Thyroid gland (tissue), 4 donors: ENCODE data around the gene MGLL. TPM values are rescaled to one million over a fixed set of nuclear protein-coding genes. Genes with fewer than 3 reads are reported as not detected.

Experiments
- DNase-seq, 2 donors: peaks; one replicate each; pipeline ENCODE4 v3.0.0-alpha.2; 2019
- H3K27ac ChIP-seq, 3 donors: fragments of 200-600 bp; sonication (generic); 1 replicate in 2 of 3; 2 replicates in 1 of 3; pipeline ENCODE4 v1.5.1; 2016 to 2019; ENCODE audit warnings: mild to moderate bottlenecking in 1 of 3, moderate library complexity in 1 of 3
- H3K27me3 ChIP-seq: fragments of 200-600 bp; sonication (generic); one replicate; pipeline ENCODE4 v1.5.1; 2019
- H3K36me3 ChIP-seq, 2 donors: fragments of 200-600 bp; sonication (generic); one replicate each; pipeline ENCODE4 v1.5.1; 2016 to 2019
- H3K4me1 ChIP-seq, 2 donors: fragments of 200-600 bp; sonication (generic); one replicate each; pipeline ENCODE4 v1.5.1; 2017 to 2019
- H3K4me3 ChIP-seq, 3 donors: fragments of 200-600 bp; sonication (generic); replicated peaks in 1 of 3; 1 replicate in 2 of 3; 2 replicates in 1 of 3; pipeline ENCODE4 v1.5.1; 2016; ENCODE audit warnings: mild to moderate bottlenecking in 1 of 3
- H3K9me3 ChIP-seq: fragments of 200-600 bp; sonication (generic); one replicate; pipeline ENCODE4 v1.5.1; 2017
- CTCF ChIP-seq, 6 experiments: fragments of 200-600 bp in 3 of 6; fragments of 450-650 bp in 3 of 6; sonication (generic) in 3 of 6; IDR thresholded peaks; one replicate each; pipeline ENCODE4 v1.5.1; 2016 to 2019; ENCODE audit warnings: antibody characterized with exemption in 6 of 6, mild to moderate bottlenecking in 2 of 6, inconsistent platforms in 1 of 6, moderate library complexity in 1 of 6
- POLR2A ChIP-seq, 2 donors: fragments of 450-650 bp; IDR thresholded peaks; one replicate each; pipeline ENCODE4 v1.6.1; 2017; ENCODE audit warnings: antibody characterized with exemption in 2 of 2, mild to moderate bottlenecking in 2 of 2, moderate library complexity in 1 of 2
- WGBS, 2 donors: methylation state at CpG; one replicate each; pipeline ENCODE4 v1.1.5; 2017; 5-methylcytosine and 5-hydroxymethylcytosine counted together
- intact Hi-C: fragments of 100-400 bp; cut with DNase I; formaldehyde crosslinking; loops from one replicate; pipeline ENCODE4 v1.15.1; 2023
- total RNA-seq, 4 donors: library from RNA; depleted of rRNA; stranded (reverse); fragments of >200 nt; gene quantifications; one replicate each; pipeline ENCODE4 v1.2.3, GENCODE V29; 2016

The MGLL gene
- total RNA-seq, 4 donors from 2014 or later = 12.4 to 24.7 (median 18.4) TPM

DNA sequence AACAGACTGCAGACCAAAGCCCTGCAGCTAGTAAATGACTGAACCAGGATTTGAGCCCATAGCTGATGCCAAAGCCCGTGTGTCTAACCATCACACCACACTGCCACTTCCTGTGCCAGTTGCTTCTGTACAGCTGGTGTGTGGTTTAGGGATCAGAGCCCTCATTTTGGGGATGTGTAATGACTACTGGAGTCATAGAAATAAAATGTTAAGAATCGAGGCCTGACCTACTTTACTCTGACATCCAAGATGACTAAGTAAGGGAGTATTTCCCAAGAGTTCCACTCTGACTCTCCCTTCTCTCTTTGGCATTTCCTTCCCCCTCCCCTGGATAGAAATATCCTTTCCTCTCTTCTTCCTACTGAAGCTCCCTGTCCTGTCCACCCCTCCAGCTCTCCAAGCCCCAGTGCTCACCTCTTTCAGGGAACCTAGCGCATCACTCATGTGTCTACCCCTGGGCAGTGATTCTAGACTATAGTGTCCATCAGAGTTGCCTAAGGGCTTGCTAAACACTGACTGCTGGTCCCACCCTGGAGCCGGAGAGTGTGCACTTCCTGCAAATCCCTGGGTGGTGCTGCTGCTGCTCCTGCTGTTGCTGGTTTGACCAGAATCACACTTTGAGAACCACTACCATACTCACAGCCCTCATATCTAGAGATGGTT lies 53.8 kb downstream of the MGLL start:
- DNase-seq = no peak
- no peaks in the 10 kb centered on the region for H3K9me3 ChIP-seq
- H3K27ac ChIP-seq = peak overlapping the region in 1 of 3 donors; percentile 36
- no peak for TF ChIP-seq CTCF (IDR thresholded peaks at IDR 0.05)
- no peak for TF ChIP-seq POLR2A (IDR thresholded peaks at IDR 0.05)
- intact Hi-C loops = no loop called here
- no peaks in the 10 kb centered on the region for H3K27me3 ChIP-seq
- peaks cover 0 to 3% of the 10 kb centered on the region in 2 donors for H3K4me1 ChIP-seq
- H3K4me3 ChIP-seq = no peak overlapping the region
- 72 to 77% methylated on average over 4 of the region's 4 CpGs for WGBS, 2 donors
- H3K36me3 ChIP-seq = no peaks in the 10 kb centered on the region

GRCh38 chr3:127767126-127767525 lies 55.2 kb downstream of the MGLL start:
- Histone ChIP-seq H3K9me3 (no peaks in the 10 kb centered on the region), H3K27me3 (no peaks in the 10 kb centered on the region), H3K27ac (no peak overlapping the region), H3K4me1 (peaks cover 3 to 13% of the 10 kb centered on the region in 2 donors), H3K36me3 (no peaks in the 10 kb centered on the region), H3K4me3 (no peak overlapping the region)
- intact Hi-C loops = no loop called here
- WGBS, 2 donors = 91 to 96% methylated on average over 1 of the region's 1 CpG
- TF ChIP-seq CTCF (IDR thresholded peaks at IDR 0.05) (no peak), POLR2A (IDR thresholded peaks at IDR 0.05) (no peak)
- no peak for DNase-seq

- 94 to 97% methylated on average over 7 of the region's 7 CpGs for WGBS, 2 donors
- no peak for DNase-seq
These were observed 56.6 kb downstream of the MGLL start for GRCh38 chr3:127765735-127766134.

DNA sequence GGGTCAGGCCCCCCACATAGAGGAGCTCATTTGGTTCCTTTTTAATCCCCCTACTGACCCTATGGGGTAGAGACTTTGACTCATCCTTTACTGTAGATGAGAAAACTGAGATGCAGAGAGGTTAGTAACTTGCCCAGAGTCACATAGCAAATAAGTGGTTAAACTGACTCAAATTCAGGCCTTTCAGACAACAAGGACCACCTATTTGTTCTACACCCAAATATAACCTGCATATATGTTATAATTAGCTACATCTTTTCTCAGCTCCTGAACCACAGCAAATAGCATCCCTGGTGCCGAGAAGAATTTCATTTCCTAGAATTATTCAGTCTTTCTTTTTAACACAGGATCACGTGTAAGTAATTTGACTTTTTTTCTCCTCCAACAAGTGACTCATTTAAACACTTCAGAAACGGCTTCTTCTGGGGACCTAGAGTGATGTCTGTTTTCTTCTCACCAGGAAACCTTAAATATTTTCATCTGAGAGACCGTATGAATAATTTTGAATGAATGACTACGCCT lies 57.4 kb downstream of the MGLL start:
- no peak overlapping the region for H3K4me3 ChIP-seq
- 81 to 84% methylated on average over 5 of the region's 5 CpGs for WGBS, 2 donors
- no peaks in the 10 kb centered on the region for H3K9me3 ChIP-seq
- DNase-seq = no peak
- H3K27ac ChIP-seq = no peak overlapping the region
- H3K27me3 ChIP-seq = no peaks in the 10 kb centered on the region
- no peak for TF ChIP-seq POLR2A (IDR thresholded peaks at IDR 0.05)
- TF ChIP-seq CTCF (IDR thresholded peaks at IDR 0.05) = no peak
- intact Hi-C loops = no loop called here
- H3K4me1 ChIP-seq = peaks cover 14 to 26% of the 10 kb centered on the region in 2 donors
- H3K36me3 ChIP-seq = no peaks in the 10 kb centered on the region

More at GRCh38 chr3:127765735-127766134, 56.6 kb downstream of the MGLL start:
- no peak for TF ChIP-seq POLR2A (IDR thresholded peaks at IDR 0.05)
- no peak for TF ChIP-seq CTCF (IDR thresholded peaks at IDR 0.05)
- intact Hi-C loops = no loop called here
- Histone ChIP-seq H3K27me3 (no peaks in the 10 kb centered on the region), H3K36me3 (no peaks in the 10 kb centered on the region), H3K27ac (no peak overlapping the region), H3K4me3 (no peak overlapping the region), H3K9me3 (no peaks in the 10 kb centered on the region), H3K4me1 (peaks cover 14 to 26% of the 10 kb centered on the region in 2 donors)

GRCh38 chr3:127764301-127764700 lies 58.0 kb downstream of the MGLL start:
- Histone ChIP-seq H3K4me1 (peaks cover 14 to 26% of the 10 kb centered on the region in 2 donors), H3K27me3 (no peaks in the 10 kb centered on the region), H3K4me3 (no peak overlapping the region), H3K27ac (no peak overlapping the region), H3K9me3 (no peaks in the 10 kb centered on the region), H3K36me3 (no peaks in the 10 kb centered on the region)
- DNase-seq = no peak
- TF ChIP-seq CTCF (IDR thresholded peaks at IDR 0.05) = no peak
- TF ChIP-seq POLR2A (IDR thresholded peaks at IDR 0.05) = no peak
- WGBS, 2 donors = 80 to 95% methylated on average over 8 of the region's 8 CpGs
- intact Hi-C loops = no loop called here
